Fibroblast of skin of right quadriceps (primary cell): Measurements from ENCODE around the gene IRF9.

Experiments used
- DNase-seq: peaks from one replicate; pipeline ENCODE4 v3.0.0-alpha.2; 2013

The IRF9 gene

DNA sequence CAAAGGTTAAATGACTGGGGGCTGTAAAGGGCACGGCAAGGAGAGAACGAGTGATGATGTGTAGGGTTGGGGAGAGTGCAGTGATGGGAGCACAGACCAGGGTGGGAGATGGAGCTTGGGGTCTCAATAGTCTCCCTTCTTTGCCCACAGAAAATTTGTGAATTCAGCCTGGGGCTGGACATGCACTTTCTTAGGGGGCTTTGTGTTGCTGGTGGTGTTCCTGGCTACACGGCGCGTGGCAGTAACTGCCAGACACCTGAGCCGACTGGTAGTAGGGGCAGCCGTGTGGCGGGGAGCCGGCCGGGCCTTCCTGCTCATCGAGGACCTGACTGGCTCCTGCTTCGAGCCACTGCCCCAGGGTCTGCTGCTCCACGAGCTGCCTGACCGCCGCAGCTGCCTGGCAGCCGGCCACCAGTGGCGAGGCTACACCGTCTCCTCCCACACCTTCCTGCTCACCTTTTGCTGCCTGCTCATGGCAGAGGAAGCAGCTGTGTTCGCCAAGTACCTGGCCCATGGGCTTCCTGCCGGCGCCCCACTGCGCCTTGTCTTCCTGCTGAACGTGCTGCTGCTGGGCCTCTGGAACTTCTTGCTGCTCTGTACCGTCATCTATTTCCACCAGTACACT lies 28.9 kb upstream of the IRF9 start:
- no peak for DNase-seq

DNA sequence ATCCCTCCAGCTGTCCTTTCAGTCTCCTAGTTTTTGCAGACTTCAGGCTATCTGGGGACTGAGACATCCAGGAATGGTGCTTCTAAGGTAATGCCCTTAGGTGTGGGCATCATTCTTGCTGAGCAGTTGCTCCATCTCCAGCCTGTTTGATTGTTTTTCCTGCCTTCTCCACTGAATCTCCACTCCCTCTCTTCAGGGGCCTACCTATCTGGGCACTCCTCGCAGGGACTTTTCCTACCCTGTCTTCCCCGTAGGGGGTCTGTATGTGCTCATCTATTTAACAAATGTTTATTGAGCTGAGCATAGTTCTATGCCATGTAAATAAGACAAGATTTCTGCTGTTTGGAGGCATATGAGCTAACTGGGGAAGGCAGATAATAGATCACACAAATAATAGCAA lies 28.1 kb upstream of the IRF9 start:
- no peak for DNase-seq

DNA sequence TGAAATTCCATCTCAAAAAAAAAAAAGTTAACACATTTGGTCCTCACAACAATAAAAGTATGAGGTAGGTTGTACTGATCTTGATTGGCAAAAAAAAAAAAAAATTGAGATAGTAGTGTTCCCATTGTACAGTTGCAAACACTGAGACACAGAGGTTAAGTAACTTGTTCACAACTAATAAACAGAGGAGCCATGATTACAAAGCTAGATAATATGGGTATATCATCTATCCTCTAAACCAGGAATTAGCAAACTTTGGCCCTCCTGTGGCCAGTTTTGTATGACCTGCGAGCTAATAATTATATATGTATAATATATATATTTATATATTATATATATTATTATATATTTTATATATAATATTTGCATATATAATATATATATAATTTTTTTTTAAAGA lies 27.3 kb upstream of the IRF9 start:
- DNase-seq: no peak

DNA sequence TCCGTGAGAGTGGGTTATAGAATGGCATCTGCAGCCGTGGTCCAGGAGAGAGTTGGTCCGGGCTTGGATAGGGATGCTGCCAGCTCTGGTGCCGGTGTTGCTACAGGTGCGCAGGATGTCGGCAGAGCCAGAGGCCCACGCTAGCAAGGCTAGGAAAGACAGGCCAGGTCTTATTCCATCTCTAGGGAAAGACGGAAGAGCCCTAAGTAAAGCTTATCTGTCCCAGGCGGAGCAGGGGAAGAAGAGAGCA lies 25.6 kb upstream of the IRF9 start:
- DNase-seq: no peak

DNA sequence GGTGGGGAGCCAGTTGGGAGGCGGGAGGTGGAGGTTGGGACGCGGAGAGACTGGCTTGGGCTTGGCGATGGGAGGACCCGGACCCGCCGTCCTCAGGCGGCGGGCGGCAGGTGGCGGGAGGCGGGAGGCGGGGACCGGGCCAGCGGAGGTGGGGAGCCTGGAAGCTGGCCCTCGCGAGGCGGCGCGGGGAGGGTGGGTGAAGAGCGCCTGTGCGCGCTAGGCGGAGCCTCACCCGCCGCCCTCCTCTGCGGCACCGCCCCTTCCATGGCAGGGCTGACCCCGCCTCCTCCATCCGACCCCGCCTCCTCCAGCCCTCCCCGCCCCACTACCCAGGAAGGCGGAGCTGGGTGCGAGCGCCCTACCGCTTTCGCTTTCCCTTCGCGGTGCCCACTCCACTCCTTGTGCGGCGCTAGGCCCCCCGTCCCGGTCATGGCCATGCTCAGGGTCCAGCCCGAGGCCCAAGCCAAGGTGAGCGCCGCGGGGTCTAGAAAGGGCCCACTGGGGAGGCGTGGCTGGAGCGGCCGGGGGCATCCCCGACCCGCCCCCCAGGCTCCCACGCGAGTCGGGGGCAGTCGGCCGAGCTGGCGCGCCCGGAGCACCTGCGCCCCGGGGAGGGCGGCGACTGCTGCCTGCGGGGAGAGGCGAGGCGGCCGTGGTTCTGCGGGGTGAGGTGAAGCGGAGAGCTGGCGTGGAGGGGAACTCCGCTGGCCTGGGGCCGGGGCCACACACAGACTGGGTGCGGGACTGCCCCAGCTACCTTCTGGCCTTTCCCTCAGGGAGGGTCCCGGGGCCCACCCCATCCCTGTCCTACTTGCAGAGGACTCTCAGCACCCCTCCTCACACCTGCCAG lies 25.0 kb upstream of the IRF9 start, which contains the start of gene PSME1:
Gene PSME1, plus strand, starts transcription at position 361 of the 850 bp plus-strand sequence. Its CDS starts 69 bp downstream, at position 430.
- DNase-seq: peak; percentile 82

DNA sequence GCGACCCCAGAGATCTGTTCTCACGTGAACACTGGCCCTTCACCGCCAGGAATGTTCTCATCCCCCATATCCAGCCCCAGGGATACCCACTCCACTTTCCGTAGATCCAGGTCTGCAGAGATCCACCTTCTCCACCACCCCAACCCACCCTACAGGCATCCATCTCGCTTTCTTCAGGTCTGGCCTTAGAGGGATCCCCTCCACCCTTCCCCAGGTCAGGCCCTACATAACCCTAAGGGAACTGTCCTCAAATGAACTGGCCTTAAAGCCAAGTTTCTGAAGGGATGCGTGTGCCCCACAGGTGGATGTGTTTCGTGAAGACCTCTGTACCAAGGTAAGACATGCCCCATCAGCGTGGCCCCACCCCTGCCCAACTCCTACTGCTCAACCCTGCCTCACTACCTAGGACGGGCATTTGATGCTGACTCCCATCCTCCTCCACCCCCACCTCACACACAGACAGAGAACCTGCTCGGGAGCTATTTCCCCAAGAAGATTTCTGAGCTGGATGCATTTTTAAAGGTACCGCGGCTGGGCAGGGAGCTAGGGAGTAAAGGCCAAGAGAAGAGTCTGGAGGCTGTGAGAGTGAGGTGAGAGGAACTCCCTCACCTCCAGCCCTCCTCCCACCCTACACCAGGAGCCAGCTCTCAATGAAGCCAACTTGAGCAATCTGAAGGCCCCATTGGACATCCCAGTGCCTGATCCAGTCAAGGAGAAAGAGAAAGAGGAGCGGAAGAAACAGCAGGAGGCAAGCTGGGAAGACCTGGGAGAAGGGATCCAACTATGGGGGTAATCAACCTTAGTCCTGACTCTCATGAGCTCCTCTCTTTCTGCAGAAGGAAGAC lies 24.2 kb upstream of the IRF9 start:
- no peak for DNase-seq

DNA sequence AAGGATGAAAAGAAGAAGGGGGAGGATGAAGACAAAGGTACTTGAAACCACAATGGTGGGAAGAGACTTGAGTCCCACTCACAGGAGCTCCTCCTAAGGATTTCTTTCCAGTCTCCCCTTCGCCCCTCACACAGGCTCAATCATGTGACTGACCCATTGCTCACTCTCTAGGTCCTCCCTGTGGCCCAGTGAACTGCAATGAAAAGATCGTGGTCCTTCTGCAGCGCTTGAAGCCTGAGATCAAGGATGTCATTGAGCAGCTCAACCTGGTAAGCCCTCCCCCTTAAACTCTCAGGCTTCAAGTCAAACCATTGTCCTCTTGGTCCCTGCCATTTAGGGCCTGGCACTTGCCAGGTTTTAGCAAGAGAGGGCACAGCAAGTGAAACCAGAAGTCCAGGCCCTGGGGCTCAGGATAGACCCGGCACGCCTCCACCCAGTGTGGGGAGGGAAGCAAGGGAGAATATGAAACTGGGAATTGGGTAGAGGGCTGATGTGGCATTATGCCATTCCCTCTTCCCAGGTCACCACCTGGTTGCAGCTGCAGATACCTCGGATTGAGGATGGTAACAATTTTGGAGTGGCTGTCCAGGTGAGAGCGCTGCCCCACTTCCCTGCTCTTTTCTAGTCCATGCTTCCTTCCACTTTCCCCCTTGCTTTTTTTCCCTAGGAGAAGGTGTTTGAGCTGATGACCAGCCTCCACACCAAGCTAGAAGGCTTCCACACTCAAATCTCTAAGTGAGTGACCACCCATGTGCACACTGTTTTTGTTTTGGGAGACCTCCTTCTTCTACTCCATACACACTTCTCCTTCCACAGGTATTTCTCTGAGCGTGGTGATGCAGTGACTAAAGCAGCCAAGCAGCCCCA lies 23.3 kb upstream of the IRF9 start:
- no peak for DNase-seq

- no peak for DNase-seq
These were observed 22.4 kb upstream of the IRF9 start for GRCh38 chr14:24138396-24139271.

DNA sequence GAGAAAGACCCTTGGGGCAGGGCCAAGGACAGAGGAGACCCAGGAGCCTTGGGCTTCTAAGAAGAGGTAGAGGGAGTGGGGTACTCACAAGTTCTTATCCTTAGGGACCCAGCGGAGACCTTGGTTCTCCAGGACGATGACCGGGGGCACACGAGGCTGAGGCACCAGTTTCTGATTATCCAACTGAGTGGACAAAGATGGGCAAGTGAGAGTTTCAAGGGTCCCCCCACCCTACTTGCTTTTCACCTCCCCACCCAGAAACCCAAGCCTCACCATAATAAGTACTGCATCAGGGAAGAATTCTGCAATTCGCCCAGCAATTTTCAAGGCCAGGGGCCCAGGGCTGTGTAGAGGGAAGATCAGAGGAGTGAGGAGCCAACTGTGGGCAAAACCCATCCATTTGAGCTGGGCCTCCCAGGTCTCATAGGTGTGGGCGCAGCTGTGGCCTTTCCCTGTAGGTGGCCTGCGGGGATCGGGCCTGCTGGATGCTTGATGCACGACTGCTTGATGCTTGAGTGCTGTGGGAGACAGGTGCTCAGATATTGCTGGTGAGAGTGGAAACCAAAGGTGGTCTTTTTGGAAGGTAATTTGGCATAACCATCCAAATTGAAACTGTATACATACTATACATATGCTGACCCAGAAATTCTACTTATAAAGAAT lies 21.7 kb upstream of the IRF9 start:
- no peak for DNase-seq

- peak; percentile 99 for DNase-seq
These were observed 19.8 kb upstream of the IRF9 start, which contains the start of gene EMC9 for GRCh38 chr14:24141097-24141880. EMC9 (minus strand) TSS chr14:24141591; CDS start chr14:24141304, 287 bp downstream.

GRCh38 chr14:24143511-24143910 lies 17.6 kb upstream of the IRF9 start:
- peak; percentile 74 for DNase-seq

DNA sequence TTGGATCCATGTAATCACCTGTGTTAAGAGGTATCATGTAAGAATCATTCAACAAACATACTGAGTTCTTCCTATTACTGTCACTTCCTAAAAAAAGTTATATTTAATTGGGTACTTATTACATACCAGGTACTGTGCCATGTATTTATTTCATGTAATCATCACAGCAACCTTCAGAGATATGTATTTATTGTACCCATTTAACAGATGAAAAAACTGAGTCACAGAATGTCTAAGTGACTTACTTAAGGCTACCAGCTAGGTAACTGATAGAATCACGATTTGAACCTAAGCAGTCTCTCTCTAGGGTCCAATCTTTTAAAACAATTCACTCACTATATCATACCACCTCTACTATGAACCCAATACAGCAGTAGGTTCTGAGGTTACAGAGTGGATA lies 16.6 kb upstream of the IRF9 start:
- no peak for DNase-seq

DNA sequence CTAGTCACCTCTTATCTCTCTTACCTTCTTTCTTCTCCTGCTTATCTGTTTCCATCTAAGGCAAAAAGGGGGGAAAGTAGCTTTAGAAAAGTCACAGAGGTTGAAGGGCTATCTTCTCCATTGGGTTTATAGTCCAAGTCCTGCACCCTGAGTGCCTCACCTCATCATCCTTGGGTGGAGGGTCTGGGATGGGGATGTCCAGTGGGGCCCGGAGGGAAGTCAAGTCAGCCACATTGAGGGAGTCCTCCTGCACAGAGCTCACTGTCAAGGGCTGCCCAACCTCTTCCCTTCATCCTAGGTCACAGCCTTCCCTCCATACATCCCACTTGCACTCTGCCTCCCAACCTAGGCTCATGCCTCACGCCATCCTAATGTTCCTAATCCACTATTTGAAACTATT lies 15.8 kb upstream of the IRF9 start:
- DNase-seq: no peak

GRCh38 chr14:24145690-24146452 lies 15.2 kb upstream of the IRF9 start:
- DNase-seq: no peak

DNA sequence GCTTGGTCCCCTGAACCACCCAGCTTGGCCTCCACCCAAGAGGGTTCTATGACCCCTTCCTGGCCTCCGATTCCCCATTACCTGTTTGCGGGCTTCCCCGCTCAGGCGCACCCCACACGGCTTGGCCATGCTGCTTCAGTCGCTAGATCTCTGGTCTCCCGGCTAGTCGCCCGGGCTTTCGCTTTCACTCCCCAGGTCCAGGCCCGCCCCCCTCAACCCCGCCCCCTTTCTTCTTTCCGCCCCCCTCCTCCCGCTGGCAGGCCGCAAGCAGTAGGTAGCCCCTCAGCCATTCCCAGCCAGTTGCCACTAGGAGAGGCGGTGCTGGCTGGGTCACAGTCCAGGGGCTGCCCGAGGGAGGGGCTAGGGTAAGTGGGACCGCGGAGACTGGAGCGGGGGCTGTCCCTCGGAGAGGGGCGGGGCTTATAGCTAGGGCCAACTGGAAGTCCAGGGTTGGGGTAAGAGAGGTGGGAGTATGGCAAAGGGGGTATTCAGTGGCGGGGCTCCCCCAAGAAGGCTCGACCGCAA lies 14.6 kb upstream of the IRF9 start, which contains the start of gene PSME2:
Gene PSME2, minus strand, starts transcription at position 158 of the 525 bp plus-strand sequence. Its CDS starts 29 bp downstream, at position 129.
- peak; percentile 97 for DNase-seq

- DNase-seq: peak; percentile 97
These were observed 13.9 kb upstream of the IRF9 start, which contains the start of gene RNF31 for GRCh38 chr14:24146978-24147760. RNF31 (plus strand) TSS chr14:24147498; CDS start chr14:24147699, 201 bp downstream.

- DNase-seq: no peak
These were observed 13.2 kb upstream of the IRF9 start for GRCh38 chr14:24147761-24148428.
